ENCODE results near the gene C1GALT1. TPM values are rescaled to one million over a fixed set of nuclear protein-coding genes. Genes with fewer than 3 reads are reported as not detected.

The C1GALT1 gene
- total RNA-seq, 4 donors from 2014 or later, result 6.8 to 37.6 (median 16.3) TPM

- H3K4me1 ChIP-seq, result no peaks in the 10 kb centered on the region
- TF ChIP-seq CTCF (IDR thresholded peaks at IDR 0.05) (no peak), POLR2A (IDR thresholded peaks at IDR 0.05) (no peak), EP300 (IDR thresholded peaks at IDR 0.05; ENCODE audit: low read depth) (no peak), POLR2AphosphoS5 (IDR thresholded peaks at IDR 0.05) (no peak)
- intact Hi-C loops (cut with DNase I; ENCODE audit: low total_unique reads) (no loop called here), in situ Hi-C loops (cut with MboI; ENCODE audit: low pct_ligation_motif_present in 1 of 4, low pct_unique_long_range_greater_than_20kb in 1 of 4, low sequenced_read_pairs in 3 of 4) (no loop called here)
- DNase-seq, result no peak
- no peaks in the 10 kb centered on the region for H3K27me3 ChIP-seq
- H3K36me3 ChIP-seq, result no peaks in the 10 kb centered on the region
- H3K9me3 ChIP-seq, result peaks cover 5 to 10% of the 10 kb centered on the region in 2 donors
- no peak overlapping the region for H3K27ac ChIP-seq
- no peak overlapping the region for H3K4me3 ChIP-seq
- WGBS, 2 donors (ENCODE audit: low coverage in 1 of 2), result 78 to 100% methylated on average over 1 to 2 of the region's 2 CpGs
These were observed 7.2 kb upstream of the C1GALT1 start for GRCh38 chr7:7175075-7175695.

GRCh38 chr7:7176406-7177043 lies 5.8 kb upstream of the C1GALT1 start:
- no peak for DNase-seq
- TF ChIP-seq POLR2AphosphoS5 (IDR thresholded peaks at IDR 0.05) (no peak), POLR2A (IDR thresholded peaks at IDR 0.05) (no peak), EP300 (IDR thresholded peaks at IDR 0.05; ENCODE audit: low read depth) (no peak), CTCF (IDR thresholded peaks at IDR 0.05) (no peak)
- Histone ChIP-seq H3K9me3 (peaks cover 2 to 10% of the 10 kb centered on the region in 2 donors), H3K27me3 (no peaks in the 10 kb centered on the region), H3K36me3 (no peaks in the 10 kb centered on the region), H3K4me3 (no peak overlapping the region), H3K27ac (no peak overlapping the region), H3K4me1 (peaks cover 0 to 9% (median 2%) of the 10 kb centered on the region in 4 donors)
- intact Hi-C loops (cut with DNase I; ENCODE audit: low total_unique reads) (no loop called here), in situ Hi-C loops (cut with MboI; ENCODE audit: low pct_ligation_motif_present in 1 of 4, low pct_unique_long_range_greater_than_20kb in 1 of 4, low sequenced_read_pairs in 3 of 4) (no loop called here)
- WGBS, 2 donors (ENCODE audit: low coverage in 1 of 2), result 48 to 53% methylated on average over 4 of the region's 4 CpGs

GRCh38 chr7:7177044-7177517 lies 5.3 kb upstream of the C1GALT1 start:
- DNase-seq, result no peak
- H3K4me3 ChIP-seq, result no peak overlapping the region
- WGBS, 2 donors (ENCODE audit: low coverage in 1 of 2), result 44 to 63% methylated on average over 1 of the region's 1 CpG
- no peaks in the 10 kb centered on the region for H3K27me3 ChIP-seq
- H3K9me3 ChIP-seq, result peaks cover 0 to 5% of the 10 kb centered on the region in 2 donors
- H3K4me1 ChIP-seq, result peaks cover 0 to 9% (median 3%) of the 10 kb centered on the region in 4 donors
- TF ChIP-seq POLR2A (IDR thresholded peaks at IDR 0.05) (no peak), EP300 (IDR thresholded peaks at IDR 0.05; ENCODE audit: low read depth) (no peak), POLR2AphosphoS5 (IDR thresholded peaks at IDR 0.05) (no peak), CTCF (IDR thresholded peaks at IDR 0.05) (no peak)
- H3K27ac ChIP-seq, result no peak overlapping the region
- intact Hi-C loops (cut with DNase I; ENCODE audit: low total_unique reads), result no loop called here
- in situ Hi-C loops (cut with MboI; ENCODE audit: low pct_ligation_motif_present in 1 of 4, low pct_unique_long_range_greater_than_20kb in 1 of 4, low sequenced_read_pairs in 3 of 4), result no loop called here
- H3K36me3 ChIP-seq, result no peaks in the 10 kb centered on the region

GRCh38 chr7:7178081-7178480 lies 4.3 kb upstream of the C1GALT1 start:
- TF ChIP-seq POLR2A (IDR thresholded peaks at IDR 0.05) (no peak), CTCF (IDR thresholded peaks at IDR 0.05) (no peak)
- Histone ChIP-seq H3K4me3 (no peak overlapping the region), H3K27ac (no peak overlapping the region), H3K4me1 (peaks cover 0 to 9% (median 3%) of the 10 kb centered on the region in 4 donors), H3K27me3 (no peaks in the 10 kb centered on the region), H3K36me3 (no peaks in the 10 kb centered on the region), H3K9me3 (peaks cover 0 to 3% of the 10 kb centered on the region in 2 donors)
- intact Hi-C loops (cut with DNase I; ENCODE audit: low total_unique reads) (no loop called here), in situ Hi-C loops (cut with MboI; ENCODE audit: low pct_ligation_motif_present in 1 of 4, low pct_unique_long_range_greater_than_20kb in 1 of 4, low sequenced_read_pairs in 3 of 4) (no loop called here)
- WGBS, 2 donors (ENCODE audit: low coverage in 1 of 2), result 94 to 98% methylated on average over 2 of the region's 2 CpGs
- no peak for DNase-seq
